DOHH2 (cell line): Measurements from ENCODE around the gene PRSS35.
"Not testable (repeated sequence)": the region's sequence is repeated elsewhere in the genome, so short reads cannot be mapped to it uniquely, and the experiment has no call there.

Experiments used
- H3F3A ChIP-seq: fragments of 200-600 bp; sonication (generic), shearing (Covaris generic); 2 replicates; pipeline ENCODE4 v1.6.0; 2016; ENCODE audit warnings: antibody characterized with exemption, mild to moderate bottlenecking; ENCODE audit not compliant: control insufficient read depth, insufficient read depth
- H3K27ac ChIP-seq: fragments of 200-600 bp; sonication (generic); 2 replicates; pipeline ENCODE4 v1.5.1; 2014; ENCODE audit warnings: low read depth, mild to moderate bottlenecking, low read length, moderate library complexity
- H3K27me3 ChIP-seq: fragments of 200-600 bp; sonication (generic); 2 replicates; pipeline ENCODE4 v1.6.1; 2014; ENCODE audit warnings: mild to moderate bottlenecking, low read length, mixed read lengths; ENCODE audit not compliant: control insufficient read depth
- H3K36me3 ChIP-seq: fragments of 200-600 bp; sonication (generic); 2 replicates; pipeline ENCODE4 v1.6.1; 2014; ENCODE audit warnings: mild to moderate bottlenecking, low read length, moderate library complexity, mixed read lengths; ENCODE audit not compliant: control insufficient read depth
- H3K4me1 ChIP-seq: fragments of 200-600 bp; sonication (generic); 2 replicates; pipeline ENCODE4 v1.6.1; 2014; ENCODE audit warnings: mild to moderate bottlenecking, low read length, mixed read lengths; ENCODE audit not compliant: control insufficient read depth
- H3K4me2 ChIP-seq: fragments of 200-600 bp; sonication (generic); 2 replicates; pipeline ENCODE4 v1.6.0; 2014; ENCODE audit warnings: mild to moderate bottlenecking, low read length, moderate library complexity
- H3K4me3 ChIP-seq: fragments of 200-600 bp; sonication (generic); 2 replicates; pipeline ENCODE4 v1.5.1; 2014; ENCODE audit warnings: mild to moderate bottlenecking, low read length, mixed read lengths
- H3K79me2 ChIP-seq: fragments of 200-600 bp; sonication (generic); 2 replicates; pipeline ENCODE4 v1.6.1; 2014; ENCODE audit warnings: mild to moderate bottlenecking, low read length, mixed read lengths; ENCODE audit not compliant: control insufficient read depth
- H3K9me2 ChIP-seq: fragments of 200-600 bp; sonication (generic); replicated peaks from 2 replicates; pipeline ENCODE4 v1.6.1; 2014; ENCODE audit warnings: mild to moderate bottlenecking, low read length, mixed read lengths; ENCODE audit not compliant: control insufficient read depth
- H3K9me3 ChIP-seq: fragments of 200-600 bp; sonication (generic); 2 replicates; pipeline ENCODE4 v1.6.1; 2014; ENCODE audit warnings: antibody characterized with exemption, low read length, mixed read lengths; ENCODE audit not compliant: control insufficient read depth, insufficient read depth
- H4K20me1 ChIP-seq: fragments of 200-600 bp; sonication (generic); 2 replicates; pipeline ENCODE4 v1.6.0; 2014; ENCODE audit warnings: low read depth, mild to moderate bottlenecking, antibody characterized with exemption, low read length, moderate library complexity; ENCODE audit not compliant: control insufficient read depth, insufficient read depth
- EZH2phosphoT487 ChIP-seq: fragments of 200-600 bp; sonication (generic); IDR thresholded peaks from 2 replicates; pipeline ENCODE4 v1.6.1; 2017; ENCODE audit warnings: borderline replicate concordance, mild to moderate bottlenecking, antibody characterized with exemption, low read length, moderate library complexity, mixed read lengths
- TF ChIP-seq, protein P1 (sequence below): fragments of 200-600 bp; sonication (generic); IDR thresholded peaks from one replicate; pipeline ENCODE4 v1.5.1; 2014; ENCODE audit warnings: antibody characterized with exemption, mild to moderate bottlenecking, low read depth, low read length; ENCODE audit not compliant: poor library complexity, severe bottlenecking

PRSS35 gene

GRCh38 chr6:83546636-83547035 is 34.3 kb downstream of the PRSS35 start:
- no peaks in the 10 kb centered on the region for H3K9me3 ChIP-seq
- H3F3A ChIP-seq = no peaks in the 10 kb centered on the region
- H3K9me2 ChIP-seq = no peaks in the 10 kb centered on the region
- no peak overlapping the region for H3K4me3 ChIP-seq
- TF ChIP-seq EZH2phosphoT487 = no peak
- TF ChIP-seq, protein P1, sequence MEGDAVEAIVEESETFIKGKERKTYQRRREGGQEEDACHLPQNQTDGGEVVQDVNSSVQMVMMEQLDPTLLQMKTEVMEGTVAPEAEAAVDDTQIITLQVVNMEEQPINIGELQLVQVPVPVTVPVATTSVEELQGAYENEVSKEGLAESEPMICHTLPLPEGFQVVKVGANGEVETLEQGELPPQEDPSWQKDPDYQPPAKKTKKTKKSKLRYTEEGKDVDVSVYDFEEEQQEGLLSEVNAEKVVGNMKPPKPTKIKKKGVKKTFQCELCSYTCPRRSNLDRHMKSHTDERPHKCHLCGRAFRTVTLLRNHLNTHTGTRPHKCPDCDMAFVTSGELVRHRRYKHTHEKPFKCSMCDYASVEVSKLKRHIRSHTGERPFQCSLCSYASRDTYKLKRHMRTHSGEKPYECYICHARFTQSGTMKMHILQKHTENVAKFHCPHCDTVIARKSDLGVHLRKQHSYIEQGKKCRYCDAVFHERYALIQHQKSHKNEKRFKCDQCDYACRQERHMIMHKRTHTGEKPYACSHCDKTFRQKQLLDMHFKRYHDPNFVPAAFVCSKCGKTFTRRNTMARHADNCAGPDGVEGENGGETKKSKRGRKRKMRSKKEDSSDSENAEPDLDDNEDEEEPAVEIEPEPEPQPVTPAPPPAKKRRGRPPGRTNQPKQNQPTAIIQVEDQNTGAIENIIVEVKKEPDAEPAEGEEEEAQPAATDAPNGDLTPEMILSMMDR = no peak
- H3K4me2 ChIP-seq = no peak overlapping the region
- peaks cover 15% of the 10 kb centered on the region for H3K4me1 ChIP-seq
- H3K27ac ChIP-seq = no peak overlapping the region
- H3K79me2 ChIP-seq = no peaks in the 10 kb centered on the region
- H3K36me3 ChIP-seq = no peaks in the 10 kb centered on the region
- no peaks in the 10 kb centered on the region for H3K27me3 ChIP-seq
- H4K20me1 ChIP-seq = no peaks in the 10 kb centered on the region

- H3K9me2 ChIP-seq, H3K4me3 ChIP-seq, H3K27me3 ChIP-seq, H4K20me1 ChIP-seq, H3K9me3 ChIP-seq, H3K36me3 ChIP-seq, H3F3A ChIP-seq, H3K27ac ChIP-seq, H3K79me2 ChIP-seq: not testable (repeated sequence)
- peaks cover 15% of the 10 kb centered on the region for H3K4me1 ChIP-seq
- 0 out of 2 replicates have a peak overlapping the region, but pooled peaks have one; percentile 26 for H3K4me2 ChIP-seq
Observed at GRCh38 chr6:83550482-83550881, 38.1 kb downstream of the PRSS35 start.

DNA sequence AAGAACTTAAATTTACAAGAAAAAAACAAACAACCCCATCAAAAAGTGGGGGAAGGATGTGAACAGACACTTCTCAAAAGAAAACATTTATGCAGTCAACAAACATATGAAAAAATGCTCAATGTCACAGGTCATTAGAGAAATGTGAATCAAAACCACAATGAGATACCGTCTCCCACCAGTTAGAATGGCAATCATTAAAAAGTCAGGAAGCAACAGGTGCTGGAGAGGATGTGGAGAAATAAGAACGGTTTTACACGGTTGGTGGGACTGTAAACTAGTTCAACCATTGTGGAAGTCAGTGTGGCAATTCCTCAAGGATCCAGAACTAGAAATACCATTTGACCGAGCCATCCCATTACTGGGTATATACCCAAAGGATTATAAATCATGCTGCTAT is 39.4 kb downstream of the PRSS35 start:
- H3K27ac ChIP-seq, H3K4me2 ChIP-seq, H3K36me3 ChIP-seq, H3K79me2 ChIP-seq, H3F3A ChIP-seq, H4K20me1 ChIP-seq, H3K9me2 ChIP-seq, H3K27me3 ChIP-seq, H3K9me3 ChIP-seq, H3K4me3 ChIP-seq: not testable (repeated sequence)
- H3K4me1 ChIP-seq = peaks cover 15% of the 10 kb centered on the region

GRCh38 chr6:83556871-83557270 is 44.5 kb downstream of the PRSS35 start:
- no peaks in the 10 kb centered on the region for H3F3A ChIP-seq
- H3K4me3 ChIP-seq = no peak overlapping the region
- H3K4me2 ChIP-seq = no peak overlapping the region
- TF ChIP-seq, protein P1 = no peak
- TF ChIP-seq EZH2phosphoT487 = no peak
- no peaks in the 10 kb centered on the region for H3K27me3 ChIP-seq
- H3K27ac ChIP-seq = no peak overlapping the region
- H3K4me1 ChIP-seq = no peaks in the 10 kb centered on the region
- H4K20me1 ChIP-seq = no peaks in the 10 kb centered on the region
- H3K36me3 ChIP-seq = no peaks in the 10 kb centered on the region
- H3K79me2 ChIP-seq = no peaks in the 10 kb centered on the region
- no peaks in the 10 kb centered on the region for H3K9me3 ChIP-seq
- no peaks in the 10 kb centered on the region for H3K9me2 ChIP-seq
